Smooth muscle cell (in vitro differentiated cells): ENCODE measurements around the gene SLC6A6. TPM values are rescaled to one million over a fixed set of nuclear protein-coding genes. Genes with fewer than 3 reads are reported as not detected.
A peak's percentile ranks its signal among the peaks of the same experiment; 100 is the strongest.

ENCODE experiments used
- DNase-seq: peaks from one replicate; lab custom pipeline; 2025; ENCODE audit not compliant: unreplicated experiment; lab: John Stamatoyannopoulos, UW
- H2AFZ ChIP-seq: fragments of 200-600 bp; sonication (generic); 2 replicates; pipeline ENCODE4 v1.6.0; 2016; ENCODE audit warnings: antibody characterized with exemption, low read depth, mild to moderate bottlenecking
- H3F3A ChIP-seq: fragments of 200-600 bp; sonication (generic); 2 replicates; pipeline ENCODE4 v1.6.0; 2017; ENCODE audit warnings: antibody characterized with exemption, low read depth
- H3K27ac ChIP-seq: fragments of 200-600 bp; sonication (generic); 2 replicates; pipeline ENCODE4 v1.5.1; 2016; ENCODE audit warnings: low read depth, mild to moderate bottlenecking
- H3K27me3 ChIP-seq: fragments of 200-600 bp; sonication (generic); 2 replicates; pipeline ENCODE4 v1.6.1; 2016; ENCODE audit warnings: low read depth, mild to moderate bottlenecking
- H3K36me3 ChIP-seq: fragments of 200-600 bp; sonication (generic); 2 replicates; pipeline ENCODE4 v1.5.1; 2016; ENCODE audit warnings: low read depth
- H3K4me1 ChIP-seq: fragments of 200-600 bp; sonication (generic); 2 replicates; pipeline ENCODE4 v1.5.1; 2016; ENCODE audit warnings: low read depth
- H3K4me2 ChIP-seq: fragments of 200-600 bp; sonication (generic); 2 replicates; pipeline ENCODE4 v1.6.0; 2016; ENCODE audit warnings: mild to moderate bottlenecking
- H3K4me3 ChIP-seq: fragments of 200-600 bp; sonication (generic); 2 replicates; pipeline ENCODE4 v1.5.1; 2016; ENCODE audit warnings: mild to moderate bottlenecking
- H3K79me2 ChIP-seq: fragments of 200-600 bp; sonication (generic); 2 replicates; pipeline ENCODE4 v1.6.0; 2016; ENCODE audit warnings: low read depth, mild to moderate bottlenecking
- H3K9ac ChIP-seq: fragments of 200-600 bp; sonication (generic); 2 replicates; pipeline ENCODE4 v1.6.0; 2016; ENCODE audit warnings: low read depth
- H3K9me3 ChIP-seq: fragments of 200-600 bp; sonication (generic); replicated peaks from 2 replicates; pipeline ENCODE4 v1.5.1; 2016; ENCODE audit warnings: low read depth
- H4K20me1 ChIP-seq: fragments of 200-600 bp; sonication (generic); 2 replicates; pipeline ENCODE4 v1.6.0; 2016; ENCODE audit warnings: low read depth
- WGBS: methylation state at CpG from one replicate; pipeline ENCODE4 v1.1.7; 2016; ENCODE audit warnings: low lambda C conversion rate; 5-methylcytosine and 5-hydroxymethylcytosine counted together
- polyA plus RNA-seq: library from polyadenylated mRNA; unstranded; fragments of >200 nt; fragmentation: Nextera tagmentation; extraction: Ambion mirVana; gene quantifications from 2 replicates; pipeline ENCODE4 v1.2.1, GENCODE V29; 2016
- total RNA-seq: library from RNA; depleted of rRNA; stranded (reverse); fragments of >200 nt; gene quantifications from 2 replicates; pipeline ENCODE4 v1.2.3, GENCODE V29; 2014
- TF ChIP-seq, protein P1 (sequence below): fragments of 200-600 bp; sonication (generic); IDR thresholded peaks from 2 replicates; pipeline ENCODE4 v1.5.1; 2017; ENCODE audit warnings: borderline replicate concordance, mild to moderate bottlenecking, antibody characterized with exemption; ENCODE audit not compliant: insufficient read depth, poor library complexity, severe bottlenecking

SLC6A6 gene
- total and polyA plus RNA-seq, 2 experiments from 2014 or later, result 9.4 to 11.7 TPM

GRCh38 chr3:14523792-14524191 lies 121.4 kb downstream of the SLC6A6 start:
- H3K4me3 ChIP-seq, result no peak overlapping the region
- no peak overlapping the region for H3K4me2 ChIP-seq
- H3K4me1 ChIP-seq, result no peaks in the 10 kb centered on the region
- TF ChIP-seq, protein P1, sequence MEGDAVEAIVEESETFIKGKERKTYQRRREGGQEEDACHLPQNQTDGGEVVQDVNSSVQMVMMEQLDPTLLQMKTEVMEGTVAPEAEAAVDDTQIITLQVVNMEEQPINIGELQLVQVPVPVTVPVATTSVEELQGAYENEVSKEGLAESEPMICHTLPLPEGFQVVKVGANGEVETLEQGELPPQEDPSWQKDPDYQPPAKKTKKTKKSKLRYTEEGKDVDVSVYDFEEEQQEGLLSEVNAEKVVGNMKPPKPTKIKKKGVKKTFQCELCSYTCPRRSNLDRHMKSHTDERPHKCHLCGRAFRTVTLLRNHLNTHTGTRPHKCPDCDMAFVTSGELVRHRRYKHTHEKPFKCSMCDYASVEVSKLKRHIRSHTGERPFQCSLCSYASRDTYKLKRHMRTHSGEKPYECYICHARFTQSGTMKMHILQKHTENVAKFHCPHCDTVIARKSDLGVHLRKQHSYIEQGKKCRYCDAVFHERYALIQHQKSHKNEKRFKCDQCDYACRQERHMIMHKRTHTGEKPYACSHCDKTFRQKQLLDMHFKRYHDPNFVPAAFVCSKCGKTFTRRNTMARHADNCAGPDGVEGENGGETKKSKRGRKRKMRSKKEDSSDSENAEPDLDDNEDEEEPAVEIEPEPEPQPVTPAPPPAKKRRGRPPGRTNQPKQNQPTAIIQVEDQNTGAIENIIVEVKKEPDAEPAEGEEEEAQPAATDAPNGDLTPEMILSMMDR, result no peak
- no peaks in the 10 kb centered on the region for H3K36me3 ChIP-seq
- DNase-seq, result no peak
- no peaks in the 10 kb centered on the region for H3K79me2 ChIP-seq
- 52% methylated on average over 7 of the region's 7 CpGs for WGBS
- H2AFZ ChIP-seq, result no peak overlapping the region
- H4K20me1 ChIP-seq, result no peaks in the 10 kb centered on the region
- no peaks in the 10 kb centered on the region for H3K27me3 ChIP-seq
- H3K27ac ChIP-seq, result no peak overlapping the region
- H3K9me3 ChIP-seq, result no peaks in the 10 kb centered on the region
- H3F3A ChIP-seq, result no peaks in the 10 kb centered on the region
- no peak overlapping the region for H3K9ac ChIP-seq

- H3K79me2 ChIP-seq, result no peaks in the 10 kb centered on the region
- H3K4me2 ChIP-seq, result peak overlapping the region; percentile 70
- H3K4me3 ChIP-seq, result no peak overlapping the region
- no peak for DNase-seq
- H2AFZ ChIP-seq, result no peak overlapping the region
- H3K9ac ChIP-seq, result no peak overlapping the region
- no peaks in the 10 kb centered on the region for H3K4me1 ChIP-seq
- no peaks in the 10 kb centered on the region for H3K27me3 ChIP-seq
- TF ChIP-seq, protein P1, result no peak
- no peaks in the 10 kb centered on the region for H3F3A ChIP-seq
- H3K36me3 ChIP-seq, result no peaks in the 10 kb centered on the region
- WGBS, result 88% methylated on average over 14 of the region's 14 CpGs
- no peaks in the 10 kb centered on the region for H4K20me1 ChIP-seq
- H3K9me3 ChIP-seq, result no peaks in the 10 kb centered on the region
- H3K27ac ChIP-seq, result no peak overlapping the region
These were observed 121.9 kb downstream of the SLC6A6 start for GRCh38 chr3:14524311-14524711.

DNA sequence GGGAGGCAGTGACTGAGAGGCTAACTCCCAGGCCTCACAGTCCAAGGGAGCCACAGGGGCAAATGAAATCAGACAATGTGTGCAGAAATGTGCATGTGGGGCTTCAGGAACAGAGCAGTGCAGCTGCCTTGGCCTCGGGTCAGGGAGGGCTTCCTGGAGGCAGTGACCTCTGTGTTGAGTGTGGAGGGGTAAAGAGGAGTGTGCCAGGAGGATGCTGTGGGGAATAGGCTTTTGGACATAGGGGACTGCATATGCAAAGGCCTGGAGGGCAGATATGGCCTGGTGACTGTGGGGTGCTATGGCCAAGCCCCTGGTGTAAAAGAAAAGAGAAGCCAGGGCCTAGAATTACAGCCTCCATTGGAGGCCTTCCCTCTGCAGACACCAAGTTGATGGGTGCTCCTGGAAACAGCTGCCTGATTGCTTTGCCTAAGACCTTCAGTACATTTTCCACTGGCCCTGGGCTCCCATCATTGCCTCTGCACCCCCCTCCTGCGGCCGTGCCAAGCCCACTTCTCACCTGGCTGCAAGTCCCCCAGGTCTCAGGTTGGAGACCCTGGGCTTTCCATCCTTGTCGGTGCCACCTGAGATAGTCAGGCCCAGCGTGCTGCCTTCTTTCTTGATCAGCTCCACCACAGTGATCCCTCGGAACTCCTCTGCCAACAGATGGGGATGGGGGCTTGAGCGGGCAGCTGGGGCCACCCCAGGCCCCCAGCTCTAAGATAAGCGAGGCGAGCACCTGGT lies 122.7 kb downstream of the SLC6A6 start:
- Histone ChIP-seq H3K79me2 (no peaks in the 10 kb centered on the region), H3K9me3 (no peaks in the 10 kb centered on the region), H3K4me1 (no peaks in the 10 kb centered on the region), H3K4me2 (peak overlapping the region; percentile 70), H3F3A (no peaks in the 10 kb centered on the region), H3K9ac (peak overlapping the region; percentile 34), H4K20me1 (no peaks in the 10 kb centered on the region), H3K36me3 (no peaks in the 10 kb centered on the region), H2AFZ (peak overlapping the region; percentile 50), H3K4me3 (no peak overlapping the region), H3K27ac (peak overlapping the region; percentile 62), H3K27me3 (no peaks in the 10 kb centered on the region)
- TF ChIP-seq, protein P1, result no peak
- WGBS, result 89% methylated on average over 9 of the region's 9 CpGs
- no peak for DNase-seq
